GM21526 (cell line): ENCODE measurements around the gene CYSRT1.
A peak's percentile ranks its signal among the peaks of the same experiment; 100 is the strongest.
"Not testable (repeated sequence)": the region's sequence is repeated elsewhere in the genome, so short reads cannot be mapped to it uniquely, and the experiment has no call there.

Experiments used
- ATAC-seq: cut with Tn5 transposase; IDR thresholded peaks from one replicate; pipeline ENCODE4 v1.9.1; 2021; ENCODE audit warnings: moderate library complexity; ENCODE audit not compliant: unreplicated experiment, low FRiP score

Gene CYSRT1

DNA sequence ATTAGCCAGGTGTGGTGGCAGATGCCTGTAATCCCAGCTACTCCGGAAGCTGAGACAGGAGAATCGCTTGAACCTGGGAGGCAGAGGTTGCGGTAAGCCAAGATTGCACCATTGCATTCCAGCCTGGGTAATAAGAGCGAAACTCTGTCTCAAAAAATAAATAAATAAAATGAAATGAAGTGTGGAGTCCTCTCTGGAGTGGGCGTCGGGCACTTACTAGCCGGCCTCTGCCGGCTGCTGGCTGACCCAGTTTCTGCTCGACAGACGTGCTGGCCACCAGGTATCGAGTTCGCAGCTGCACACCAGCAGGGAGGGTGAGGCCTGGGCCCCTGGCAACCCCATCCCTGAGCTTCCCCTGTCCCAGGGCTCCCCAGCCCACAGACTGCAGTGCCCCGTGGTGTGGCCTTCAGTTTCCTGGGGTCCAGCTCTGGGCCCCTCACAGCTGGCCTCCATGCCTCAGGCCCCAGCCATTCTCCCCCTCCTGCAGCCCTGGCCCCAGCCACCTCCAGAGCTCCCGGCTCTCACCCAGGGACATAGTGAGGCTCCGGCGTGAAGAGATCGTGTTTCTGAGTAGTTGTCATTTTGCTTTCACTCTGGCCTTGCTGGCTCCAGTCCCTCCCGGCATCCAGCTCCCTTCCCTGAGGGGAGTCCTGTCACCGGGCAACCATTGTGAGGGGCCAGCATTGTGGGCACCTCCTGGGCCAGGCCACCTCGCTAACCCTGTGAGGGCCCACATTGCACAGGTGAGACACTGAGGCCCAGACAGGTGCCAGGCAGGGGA lies 22.4 kb downstream of the CYSRT1 start:
- ATAC-seq = no peak

DNA sequence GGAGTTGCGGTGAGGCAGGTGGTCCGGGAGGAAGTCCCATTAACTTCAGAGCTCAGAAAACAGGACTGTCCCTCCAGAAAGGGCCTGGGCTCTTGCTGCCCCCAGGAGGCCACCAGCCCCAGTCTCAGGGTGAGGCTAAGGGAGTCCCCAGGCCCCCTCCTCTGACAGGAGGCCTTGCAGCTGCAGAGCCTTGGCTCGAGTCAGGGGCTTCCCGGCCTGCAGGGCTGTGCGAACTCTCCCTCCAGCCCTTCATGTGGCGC lies 22.9 kb downstream of the CYSRT1 start:
- no peak for ATAC-seq

DNA sequence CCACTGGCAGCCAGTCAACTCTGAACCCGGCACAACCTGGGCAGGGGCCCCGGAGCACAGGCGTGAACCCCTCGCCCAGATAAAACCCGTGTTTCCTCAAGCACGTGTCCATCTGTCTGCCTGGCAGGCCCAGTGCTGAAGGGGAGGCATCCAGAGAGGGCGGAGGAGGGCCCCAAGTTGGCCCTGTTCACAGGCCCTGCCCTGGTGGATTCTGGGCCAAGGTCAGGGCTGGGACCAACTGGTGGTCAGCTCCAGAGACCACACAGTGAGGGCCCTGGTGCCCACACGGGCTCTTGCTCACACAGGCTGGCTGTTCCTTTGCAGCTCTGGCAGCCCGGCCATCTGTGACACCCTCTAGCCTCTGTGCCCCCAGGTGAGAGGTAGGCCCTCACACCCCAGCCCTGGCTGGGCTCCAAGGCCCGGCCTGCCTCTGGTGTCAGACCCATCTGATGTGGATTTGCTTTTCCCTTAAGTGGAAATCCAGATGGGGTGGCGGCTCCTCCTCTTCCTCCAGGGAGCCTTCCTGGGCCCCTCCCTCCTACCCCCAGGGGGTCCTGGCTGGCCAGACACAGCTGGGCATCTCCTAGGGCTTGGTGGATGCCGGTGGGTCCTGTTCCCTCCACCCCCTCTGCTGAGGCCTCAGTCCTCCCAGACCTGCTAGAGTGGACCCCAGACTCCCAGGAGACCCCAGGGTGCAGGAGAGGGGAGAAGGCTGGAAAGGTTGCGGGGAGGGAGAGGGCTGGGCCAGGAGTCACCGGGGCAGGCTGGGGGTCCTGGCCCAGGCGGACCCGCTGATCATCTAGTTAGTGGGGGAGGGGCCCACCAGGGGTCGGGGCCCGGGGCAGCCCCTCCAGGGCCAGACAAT lies 25.6 kb downstream of the CYSRT1 start:
- ATAC-seq = no peak

DNA sequence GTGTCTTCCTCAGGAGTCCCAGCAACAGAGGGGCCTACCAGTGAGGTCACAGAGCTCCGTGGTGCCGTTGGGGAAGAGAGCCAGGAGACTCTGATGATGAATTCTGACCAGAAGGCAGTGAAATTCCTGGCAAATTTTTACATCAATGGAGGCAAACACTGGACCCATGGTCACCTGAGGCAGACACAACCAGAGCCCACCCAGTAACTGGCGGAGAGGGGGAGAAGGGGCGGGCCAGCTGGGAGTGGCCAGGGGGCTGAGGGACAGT lies 26.2 kb downstream of the CYSRT1 start, which contains the start of gene STPG3:
Gene STPG3 (plus strand): TSS at position 93 of the 268 bp plus-strand sequence. CDS start 1 bp downstream, at position 94.
- ATAC-seq = no peak

DNA sequence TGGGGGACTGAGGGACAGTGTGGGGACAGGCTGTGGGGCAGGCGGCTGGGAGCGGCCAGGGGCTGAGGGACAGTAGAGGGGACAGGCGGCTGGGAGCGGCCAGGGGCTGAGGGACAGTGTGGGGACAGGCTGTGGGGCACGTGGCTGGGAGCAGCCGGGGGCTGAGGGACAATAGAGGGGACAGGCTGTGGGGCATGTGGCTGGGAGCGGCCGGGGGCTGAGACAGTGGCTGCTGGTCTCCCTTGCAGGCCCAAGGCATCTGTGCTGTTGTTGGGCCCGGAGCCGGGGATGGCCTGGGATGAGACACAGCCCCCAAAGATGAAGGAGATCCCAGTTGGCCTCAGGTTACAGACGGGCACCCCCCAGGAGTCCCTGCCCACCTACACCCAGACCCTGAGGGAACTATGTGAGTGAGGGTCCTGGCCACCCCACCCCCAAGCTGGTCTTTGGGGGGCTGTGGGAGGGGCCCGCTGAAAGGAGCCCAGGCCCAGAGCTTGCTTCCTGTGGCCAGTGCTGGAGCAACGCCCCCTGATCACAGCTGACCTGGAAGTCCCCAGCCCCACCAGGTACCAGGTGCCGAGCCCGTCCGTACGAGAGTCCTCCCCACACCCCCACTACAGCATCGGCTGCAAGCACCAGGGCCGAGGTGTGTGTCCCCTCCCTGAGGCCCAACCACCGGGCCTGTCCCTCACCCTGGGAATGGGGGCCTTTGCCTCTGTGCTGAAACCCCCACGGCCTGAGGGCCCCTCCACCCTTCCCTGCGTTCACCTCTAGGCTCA lies 26.7 kb downstream of the CYSRT1 start:
- no peak for ATAC-seq

DNA sequence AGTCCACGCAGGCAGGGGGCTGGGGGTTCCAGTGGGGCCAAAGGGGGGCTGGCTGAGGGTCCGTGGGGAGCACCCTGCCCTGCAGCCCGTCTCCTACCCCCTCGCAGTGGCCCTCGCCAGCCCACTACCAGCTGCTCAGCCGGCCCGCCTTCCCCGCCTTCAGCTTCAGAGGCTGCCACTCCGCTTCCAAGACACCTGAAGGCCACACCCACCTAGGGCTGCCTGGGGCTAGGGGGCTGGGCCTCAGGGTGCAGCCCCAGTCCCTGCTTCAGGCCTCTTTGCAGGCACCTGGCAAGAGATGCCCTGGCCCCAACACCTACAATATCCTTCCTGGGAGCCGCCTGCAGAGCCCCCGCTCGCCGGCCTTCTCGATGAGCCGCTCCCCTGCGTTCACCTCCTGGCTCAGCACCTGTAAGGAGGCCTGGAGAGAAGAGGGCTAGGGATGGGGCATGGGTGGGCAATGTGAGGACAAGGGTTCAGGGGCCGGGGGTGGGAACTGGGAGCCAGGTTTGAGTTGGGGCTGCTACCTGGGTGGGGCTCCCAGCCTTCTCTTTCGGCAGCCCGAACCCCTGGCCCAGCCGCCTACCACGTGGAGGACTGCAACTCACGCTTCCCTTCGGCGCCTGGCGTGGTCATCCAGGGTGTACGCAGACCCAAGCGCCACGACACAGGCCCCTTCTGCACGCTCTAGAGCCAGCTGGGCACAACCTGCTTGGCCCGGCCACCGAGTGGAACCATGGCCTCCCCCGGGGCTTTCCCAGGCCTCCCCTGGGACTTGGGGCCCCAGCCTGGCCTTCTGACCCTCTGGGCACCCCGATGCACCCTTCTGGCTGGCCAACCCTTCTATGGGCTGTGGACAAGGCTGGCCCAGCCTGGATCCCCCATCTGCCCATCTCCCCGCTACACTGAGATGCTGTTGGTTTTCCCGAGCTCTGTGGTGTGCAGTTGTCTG lies 27.9 kb downstream of the CYSRT1 start:
- no peak for ATAC-seq

DNA sequence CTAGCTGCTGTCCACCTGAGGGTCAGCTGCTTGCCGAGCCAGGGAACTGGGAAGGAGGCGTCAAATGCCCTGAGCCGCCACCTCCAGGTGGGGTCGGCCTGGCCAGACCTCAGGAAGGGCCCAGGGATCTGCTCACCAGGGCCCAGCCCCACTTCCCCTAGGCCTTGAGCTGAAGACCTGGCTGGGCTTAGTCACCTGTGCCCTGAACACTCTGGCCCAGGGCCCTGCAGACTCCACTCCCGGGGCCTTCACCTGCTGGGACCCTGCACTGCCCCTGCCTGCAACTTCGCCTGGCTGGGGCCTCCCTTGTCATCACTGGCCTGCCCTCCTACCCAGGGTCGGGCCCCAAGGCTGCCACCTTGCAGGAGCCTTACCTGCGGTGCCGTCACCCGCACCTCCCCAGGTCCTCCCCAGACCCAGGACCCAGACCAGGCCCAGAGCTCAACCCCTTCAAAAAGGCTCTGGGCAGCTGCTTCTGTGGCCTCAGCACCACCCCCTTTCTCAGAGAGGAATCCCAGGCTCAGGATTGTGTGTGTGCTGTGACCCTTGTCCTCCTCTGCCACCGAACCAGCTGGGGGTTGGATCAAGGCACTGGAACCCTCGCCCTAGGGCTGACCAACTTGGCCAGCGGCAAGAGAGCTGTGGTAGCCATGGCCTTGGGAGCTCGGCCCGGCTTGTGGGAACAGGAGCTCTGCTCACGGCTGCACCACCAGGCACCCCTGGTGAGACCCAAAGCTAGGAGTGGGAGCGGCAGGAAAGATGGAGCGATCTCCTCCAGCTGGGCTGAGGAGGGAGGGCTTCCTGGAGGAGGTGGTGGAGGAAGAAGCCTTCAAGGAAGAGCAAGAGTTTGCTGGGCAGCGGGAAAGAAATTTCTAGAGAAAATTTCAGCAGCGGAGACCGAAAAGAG lies 29.0 kb downstream of the CYSRT1 start:
- ATAC-seq = no peak

DNA sequence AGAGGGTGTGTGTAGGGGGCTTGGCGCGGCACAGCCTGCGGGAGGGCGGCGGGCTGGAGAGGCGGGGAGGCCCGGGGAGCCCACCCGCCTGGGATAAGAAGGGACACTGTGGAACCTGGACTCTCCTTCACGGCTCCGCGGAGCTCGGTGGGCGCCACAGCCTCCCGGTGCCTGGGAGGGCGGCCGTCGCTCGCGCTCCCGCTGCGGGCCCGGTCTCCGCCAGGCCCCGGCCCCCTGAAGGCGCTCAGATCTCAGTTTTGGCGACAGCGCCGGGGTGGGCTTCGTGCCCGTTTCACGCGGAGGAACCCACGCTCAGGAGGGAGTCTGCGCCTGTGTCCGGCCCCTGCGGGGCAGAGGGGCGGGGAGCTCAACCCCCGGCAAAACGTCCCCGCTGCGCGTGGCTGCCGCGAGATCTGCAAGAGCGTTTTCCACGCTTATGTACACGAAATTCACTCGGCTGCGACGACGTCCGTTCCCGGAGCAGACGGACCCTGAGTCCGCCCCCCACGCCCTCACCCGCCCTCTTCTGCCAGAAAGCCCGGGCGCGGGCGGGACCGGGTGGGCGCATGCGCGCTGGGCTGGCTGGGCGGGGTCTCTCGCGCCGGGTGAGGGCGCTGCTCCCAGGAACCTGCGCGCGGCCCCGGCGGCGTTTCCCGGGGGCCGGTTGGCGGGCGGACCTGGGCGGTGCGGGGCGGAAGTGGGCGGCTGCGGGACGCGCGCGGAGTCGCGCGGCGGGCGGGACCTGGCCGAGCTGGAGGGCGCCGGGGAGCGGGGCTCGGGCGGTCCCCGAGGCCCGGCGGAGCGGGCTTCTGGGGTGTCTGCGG lies 29.9 kb downstream of the CYSRT1 start, which contains the start of gene NELFB:
Gene NELFB (plus strand): TSS at position 704 of the 824 bp plus-strand sequence.
- peak; percentile 52 for ATAC-seq

DNA sequence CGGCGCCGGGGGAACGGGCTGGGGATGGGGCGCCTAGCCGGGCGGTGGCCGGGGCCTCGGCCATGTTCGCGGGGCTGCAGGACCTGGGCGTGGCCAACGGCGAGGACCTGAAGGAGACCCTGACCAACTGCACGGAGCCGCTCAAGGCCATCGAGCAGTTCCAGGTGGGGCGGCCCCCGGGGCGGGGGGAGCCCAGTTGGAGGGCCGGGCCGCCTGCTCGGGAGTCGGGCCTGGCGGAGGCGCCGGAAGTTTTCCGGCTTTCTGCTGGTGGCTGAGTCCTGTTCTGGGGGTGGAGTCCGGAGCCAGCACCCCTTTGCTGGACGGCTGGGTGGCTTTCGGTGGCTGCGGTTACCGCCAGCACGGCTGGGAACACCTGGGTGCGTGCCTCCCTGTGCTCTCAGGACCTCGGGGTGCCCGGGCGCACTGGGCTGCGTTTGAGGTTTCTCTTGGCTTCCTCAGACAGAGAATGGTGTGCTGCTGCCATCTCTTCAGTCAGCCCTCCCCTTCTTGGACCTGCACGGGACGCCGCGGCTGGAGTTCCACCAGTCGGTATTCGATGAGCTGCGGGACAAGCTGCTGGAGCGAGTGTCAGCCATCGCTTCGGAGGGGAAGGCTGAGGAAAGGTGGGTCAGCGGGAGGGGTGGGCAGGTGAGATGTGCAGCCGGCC lies 30.6 kb downstream of the CYSRT1 start:
- ATAC-seq = peak; percentile 26

DNA sequence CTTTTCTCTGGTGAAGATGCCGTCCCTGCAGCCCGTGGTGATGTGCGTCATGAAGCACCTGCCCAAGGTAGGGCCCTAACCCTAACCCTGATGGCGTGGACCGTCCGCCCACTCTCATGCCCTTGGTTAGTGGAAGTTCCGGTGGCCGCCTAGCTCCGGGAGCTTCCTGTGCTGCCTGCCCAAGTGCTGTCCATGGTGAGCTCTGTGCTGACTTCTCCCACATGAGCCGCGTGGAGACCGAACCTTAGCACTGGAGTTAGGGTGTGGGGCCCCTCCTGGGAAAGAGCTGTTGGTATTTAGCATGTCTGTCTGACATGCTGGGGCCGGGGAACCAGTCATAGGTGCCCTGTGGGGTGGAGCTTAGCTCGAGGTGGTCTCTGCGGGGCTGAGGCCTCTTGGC lies 31.4 kb downstream of the CYSRT1 start:
- no peak for ATAC-seq

DNA sequence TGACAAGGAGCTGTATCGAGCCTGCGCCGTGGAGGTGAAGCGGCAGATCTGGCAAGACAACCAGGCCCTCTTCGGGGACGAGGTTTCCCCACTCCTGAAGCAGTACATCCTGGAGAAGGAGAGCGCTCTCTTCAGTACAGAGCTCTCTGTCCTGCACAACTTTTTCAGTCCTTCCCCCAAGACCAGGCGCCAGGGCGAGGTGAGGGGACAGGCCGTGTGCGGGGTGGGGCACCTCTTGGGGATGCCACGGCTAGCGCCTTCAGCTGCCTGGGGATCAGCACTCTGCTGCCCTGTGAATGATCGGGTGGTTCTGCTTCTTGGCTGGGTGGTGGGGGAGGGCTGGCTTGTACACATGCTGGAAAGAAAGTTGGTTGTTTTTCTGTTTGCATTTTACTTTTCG lies 31.9 kb downstream of the CYSRT1 start:
- ATAC-seq = no peak

DNA sequence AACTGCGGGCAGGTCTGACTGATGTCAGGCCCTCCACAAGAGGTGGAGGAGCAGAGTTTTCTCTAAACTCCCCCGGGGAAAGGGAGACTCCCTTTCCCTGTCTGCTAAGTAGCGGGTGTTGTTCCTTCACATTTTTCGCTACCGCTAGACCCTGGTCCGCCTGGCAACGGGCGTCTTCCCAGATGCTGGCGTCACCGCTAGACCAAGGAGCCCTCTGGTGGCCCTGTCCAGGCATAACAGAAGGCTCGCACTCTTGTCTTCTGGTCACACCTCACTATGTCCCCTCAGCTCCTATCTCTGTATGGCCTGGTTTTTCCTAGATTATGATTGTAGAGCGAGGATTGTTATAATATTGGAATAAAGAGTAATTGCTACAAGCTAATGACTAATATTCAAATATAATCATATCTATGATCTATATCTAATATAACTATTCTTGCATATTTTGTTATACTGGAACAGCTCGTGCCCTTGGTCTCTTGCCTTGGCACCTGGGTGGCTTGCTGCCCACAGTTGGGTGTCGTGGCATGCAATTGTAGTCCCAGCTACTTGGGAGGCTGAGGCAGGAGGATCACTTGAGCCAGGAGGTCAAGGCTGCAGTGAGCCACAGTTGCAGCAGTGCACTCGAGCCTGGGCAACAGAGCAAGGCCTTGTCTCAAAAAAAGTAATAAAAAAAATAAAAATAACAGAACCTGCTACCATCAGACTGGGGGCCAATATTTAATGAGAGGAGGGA lies 37.4 kb downstream of the CYSRT1 start:
- not testable (repeated sequence) for ATAC-seq

DNA sequence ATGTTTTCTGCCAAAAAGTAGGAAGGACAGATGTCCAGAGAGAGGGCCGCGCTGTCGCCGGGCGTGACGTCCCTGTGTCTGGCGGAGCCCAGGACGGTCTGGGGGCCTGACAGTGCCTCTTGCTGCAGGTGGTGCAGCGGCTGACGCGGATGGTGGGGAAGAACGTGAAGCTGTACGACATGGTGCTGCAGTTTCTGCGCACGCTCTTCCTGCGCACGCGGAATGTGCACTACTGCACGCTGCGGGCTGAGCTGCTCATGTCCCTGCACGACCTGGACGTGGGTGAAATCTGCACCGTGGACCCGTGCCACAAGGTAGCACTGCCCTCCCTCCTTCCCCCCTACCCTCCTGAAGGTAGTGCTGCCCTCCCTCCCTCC lies 37.9 kb downstream of the CYSRT1 start:
- ATAC-seq = no peak

DNA sequence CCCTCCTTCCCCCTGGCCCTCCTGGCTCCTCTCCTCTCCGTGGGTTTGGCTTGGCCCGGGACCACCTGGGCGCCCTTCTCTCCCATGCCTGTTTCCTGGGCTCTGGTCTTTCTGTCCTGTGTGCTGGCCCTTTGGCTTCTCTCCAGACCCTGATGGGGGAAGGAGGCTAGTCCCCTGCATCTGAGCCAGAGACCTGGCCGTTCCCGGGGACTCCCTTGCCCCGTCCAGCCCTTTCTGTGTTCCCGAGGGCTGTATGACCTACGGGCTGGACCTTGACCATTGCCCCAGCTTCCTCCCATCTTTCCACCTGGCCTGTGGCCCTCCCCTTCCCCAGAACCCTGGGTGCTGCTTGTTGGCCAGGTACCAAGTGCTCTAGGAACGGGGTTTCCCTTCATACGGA lies 38.5 kb downstream of the CYSRT1 start:
- ATAC-seq = no peak

DNA sequence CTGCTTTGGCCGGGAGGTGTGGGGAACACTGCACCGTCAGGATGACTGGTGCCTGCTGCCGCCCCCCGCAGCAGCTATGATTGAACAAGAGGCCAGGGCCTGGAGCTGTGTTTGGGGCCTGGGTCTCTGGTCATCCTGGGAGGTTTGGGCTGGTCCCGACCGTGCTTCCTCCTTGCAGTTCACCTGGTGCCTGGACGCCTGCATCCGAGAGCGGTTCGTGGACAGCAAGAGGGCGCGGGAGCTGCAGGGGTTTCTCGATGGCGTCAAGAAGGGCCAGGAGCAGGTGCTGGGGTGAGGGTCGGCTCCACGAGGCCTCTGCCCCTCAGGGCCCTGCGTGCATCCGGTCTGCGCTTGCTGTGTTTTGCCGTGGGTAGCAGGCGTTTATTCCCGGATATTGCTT lies 39.1 kb downstream of the CYSRT1 start:
- no peak for ATAC-seq

DNA sequence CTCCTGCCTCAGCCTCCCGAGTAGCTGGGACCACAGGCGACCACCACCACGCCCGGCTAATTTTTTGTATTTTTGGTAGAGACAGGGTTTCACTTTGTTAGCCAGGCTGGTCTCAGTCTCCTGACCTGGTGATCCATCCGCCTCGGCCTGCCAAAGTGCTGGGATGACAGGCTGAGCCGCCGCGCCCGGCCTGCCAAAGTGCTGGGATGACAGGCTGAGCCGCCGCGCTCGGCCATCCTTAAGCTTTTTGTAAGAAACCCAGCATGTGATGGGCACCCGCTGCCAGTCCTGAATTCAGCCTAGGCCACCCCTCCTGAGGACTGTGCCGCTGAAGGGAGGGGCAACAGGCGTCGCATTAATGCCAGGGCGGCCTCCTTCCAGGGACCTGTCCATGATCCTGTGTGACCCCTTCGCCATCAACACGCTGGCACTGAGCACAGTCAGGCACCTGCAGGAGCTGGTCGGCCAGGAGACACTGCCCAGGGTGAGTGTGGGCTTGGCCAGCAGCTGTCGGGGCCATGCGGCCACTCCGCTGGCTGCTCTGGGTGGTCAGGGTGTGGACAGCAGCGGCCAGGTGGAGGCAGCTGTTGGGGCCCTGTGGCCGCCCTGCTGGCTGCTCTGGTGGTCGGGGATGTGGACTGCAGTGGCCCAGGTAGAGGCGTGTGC lies 40.7 kb downstream of the CYSRT1 start:
- ATAC-seq = no peak

DNA sequence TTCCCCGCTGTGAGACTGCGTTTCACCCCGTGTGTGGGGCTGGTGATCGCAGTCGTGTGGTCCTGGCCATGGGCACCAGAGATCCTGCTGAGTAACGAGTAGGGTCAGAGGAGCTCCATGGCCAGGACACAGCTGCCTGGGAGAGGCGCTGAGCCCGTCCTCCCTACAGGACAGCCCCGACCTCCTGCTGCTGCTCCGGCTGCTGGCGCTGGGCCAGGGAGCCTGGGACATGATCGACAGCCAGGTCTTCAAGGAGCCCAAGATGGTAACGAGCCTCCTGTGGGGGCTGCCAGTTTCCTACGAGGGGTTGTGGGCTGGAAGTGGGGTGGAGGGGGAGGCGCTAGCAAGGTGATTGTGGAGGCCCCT lies 41.2 kb downstream of the CYSRT1 start:
- ATAC-seq = no peak
